Memory B cell (primary cell): ENCODE data around the gene TLR7.

Experiments used
- ATAC-seq: fragments of 150-1000 bp; cut with Tn5 transposase; 2 replicates; pipeline ENCODE4 v1.10.0; 2021; ENCODE audit warnings: low read depth, mild to moderate bottlenecking, moderate library complexity
- DNase-seq, 2 donors: peaks; one replicate each; pipeline ENCODE4 v3.0.0; 2022; ENCODE audit warnings: low spot score in 2 of 2
- H3K27ac Mint-ChIP-seq: one replicate; pipeline ENCODE4 v1.8.0; 2022; ENCODE audit warnings: mild to moderate bottlenecking, moderate library complexity, mixed read lengths
- H3K27me3 Mint-ChIP-seq: one replicate; pipeline ENCODE4 v1.8.0; 2022; ENCODE audit warnings: mixed read lengths
- H3K36me3 Mint-ChIP-seq: one replicate; pipeline ENCODE4 v1.8.0; 2022; ENCODE audit warnings: mild to moderate bottlenecking, mixed read lengths
- H3K4me1 Mint-ChIP-seq: one replicate; pipeline ENCODE4 v1.8.0; 2022; ENCODE audit warnings: mixed read lengths
- H3K4me3 Mint-ChIP-seq: one replicate; pipeline ENCODE4 v1.8.0; 2022; ENCODE audit warnings: mild to moderate bottlenecking, moderate library complexity, mixed read lengths
- H3K9me3 Mint-ChIP-seq: one replicate; pipeline ENCODE4 v1.8.0; 2022; ENCODE audit warnings: mixed read lengths

TLR7 gene

GRCh38 chrX:12874581-12874980, 7.7 kb downstream of the TLR7 start:
- no peak for DNase-seq
- Mint-ChIP-seq H3K27me3 (no peaks in the 10 kb centered on the region), H3K36me3 (peaks cover 9% of the 10 kb centered on the region), H3K9me3 (no peaks in the 10 kb centered on the region), H3K4me1 (peaks cover 21% of the 10 kb centered on the region), H3K4me3 (peak overlapping the region; percentile 3), H3K27ac (peak overlapping the region; percentile 82)
- peak; percentile 46 for ATAC-seq

GRCh38 chrX:12877386-12877785, 10.5 kb downstream of the TLR7 start:
- peaks cover 15% of the 10 kb centered on the region for H3K36me3 Mint-ChIP-seq
- peaks cover 18% of the 10 kb centered on the region for H3K4me1 Mint-ChIP-seq
- H3K27ac Mint-ChIP-seq, result no peak overlapping the region
- DNase-seq (no peak), ATAC-seq (no peak)
- no peaks in the 10 kb centered on the region for H3K27me3 Mint-ChIP-seq
- no peak overlapping the region for H3K4me3 Mint-ChIP-seq
- no peaks in the 10 kb centered on the region for H3K9me3 Mint-ChIP-seq

- Mint-ChIP-seq H3K27ac (peak overlapping the region; percentile 41), H3K36me3 (peaks cover 10% of the 10 kb centered on the region), H3K9me3 (no peaks in the 10 kb centered on the region), H3K4me3 (no peak overlapping the region), H3K4me1 (peaks cover 12% of the 10 kb centered on the region), H3K27me3 (no peaks in the 10 kb centered on the region)
- no peak for DNase-seq
- ATAC-seq, result no peak
Observed at GRCh38 chrX:12878536-12878935, 11.7 kb downstream of the TLR7 start.

GRCh38 chrX:12881914-12882313, 15.0 kb downstream of the TLR7 start:
- peaks cover 26% of the 10 kb centered on the region for H3K36me3 Mint-ChIP-seq
- no peak for ATAC-seq
- H3K9me3 Mint-ChIP-seq, result no peaks in the 10 kb centered on the region
- no peak for DNase-seq
- H3K27me3 Mint-ChIP-seq, result no peaks in the 10 kb centered on the region
- no peak overlapping the region for H3K4me3 Mint-ChIP-seq
- H3K4me1 Mint-ChIP-seq, result peaks cover 8% of the 10 kb centered on the region
- peak overlapping the region; percentile 42 for H3K27ac Mint-ChIP-seq

- no peak for DNase-seq
- no peak overlapping the region for H3K27ac Mint-ChIP-seq
- no peak for ATAC-seq
- no peaks in the 10 kb centered on the region for H3K9me3 Mint-ChIP-seq
- H3K4me3 Mint-ChIP-seq, result no peak overlapping the region
- peaks cover 17% of the 10 kb centered on the region for H3K4me1 Mint-ChIP-seq
- H3K36me3 Mint-ChIP-seq, result peaks cover 28% of the 10 kb centered on the region
- H3K27me3 Mint-ChIP-seq, result no peaks in the 10 kb centered on the region
Observed at GRCh38 chrX:12885508-12885907, 18.6 kb downstream of the TLR7 start.

- Mint-ChIP-seq H3K4me1 (peaks cover 25% of the 10 kb centered on the region), H3K9me3 (no peaks in the 10 kb centered on the region), H3K27me3 (no peaks in the 10 kb centered on the region), H3K36me3 (peaks cover 26% of the 10 kb centered on the region), H3K4me3 (no peak overlapping the region), H3K27ac (no peak overlapping the region)
- DNase-seq, result no peak
- ATAC-seq, result no peak
Observed at GRCh38 chrX:12886545-12886944, 19.7 kb downstream of the TLR7 start.

GRCh38 chrX:12887141-12887540, 20.3 kb downstream of the TLR7 start:
- DNase-seq (no peak), ATAC-seq (no peak)
- H3K27ac Mint-ChIP-seq, result no peak overlapping the region
- H3K36me3 Mint-ChIP-seq, result peaks cover 22% of the 10 kb centered on the region
- no peaks in the 10 kb centered on the region for H3K27me3 Mint-ChIP-seq
- H3K4me1 Mint-ChIP-seq, result peaks cover 24% of the 10 kb centered on the region
- H3K9me3 Mint-ChIP-seq, result no peaks in the 10 kb centered on the region
- no peak overlapping the region for H3K4me3 Mint-ChIP-seq

DNA sequence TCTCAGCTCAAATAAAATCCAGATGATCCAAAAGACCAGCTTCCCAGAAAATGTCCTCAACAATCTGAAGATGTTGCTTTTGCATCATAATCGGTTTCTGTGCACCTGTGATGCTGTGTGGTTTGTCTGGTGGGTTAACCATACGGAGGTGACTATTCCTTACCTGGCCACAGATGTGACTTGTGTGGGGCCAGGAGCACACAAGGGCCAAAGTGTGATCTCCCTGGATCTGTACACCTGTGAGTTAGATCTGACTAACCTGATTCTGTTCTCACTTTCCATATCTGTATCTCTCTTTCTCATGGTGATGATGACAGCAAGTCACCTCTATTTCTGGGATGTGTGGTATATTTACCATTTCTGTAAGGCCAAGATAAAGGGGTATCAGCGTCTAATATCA, 20.9 kb downstream of the TLR7 start:
- Mint-ChIP-seq H3K4me1 (peaks cover 26% of the 10 kb centered on the region), H3K9me3 (no peaks in the 10 kb centered on the region), H3K27ac (peak overlapping the region; percentile 63), H3K27me3 (no peaks in the 10 kb centered on the region), H3K36me3 (peaks cover 21% of the 10 kb centered on the region), H3K4me3 (no peak overlapping the region)
- ATAC-seq (no peak), DNase-seq (no peak)

DNA sequence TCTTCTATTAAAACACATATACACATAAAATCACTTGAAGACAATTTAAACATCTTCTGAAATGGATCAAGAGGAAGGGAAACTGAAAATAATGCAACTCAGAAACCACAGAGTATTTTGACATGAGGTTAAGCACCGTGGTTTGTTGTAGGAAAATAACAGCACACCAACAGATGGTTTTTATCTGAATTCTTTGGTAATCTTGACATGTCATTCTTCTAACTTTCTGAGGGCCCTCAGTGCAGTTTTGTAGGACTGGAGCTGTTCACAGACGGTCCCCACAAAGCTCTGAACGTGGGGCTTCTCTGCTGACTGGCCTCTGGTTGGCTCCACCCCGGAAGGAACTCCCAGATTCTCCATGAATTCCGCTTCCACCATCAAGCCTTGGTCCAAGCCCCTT, 23.6 kb downstream of the TLR7 start:
- Mint-ChIP-seq H3K4me3 (peak overlapping the region; percentile 51), H3K4me1 (peaks cover 35% of the 10 kb centered on the region), H3K27me3 (no peaks in the 10 kb centered on the region), H3K9me3 (no peaks in the 10 kb centered on the region), H3K27ac (peak overlapping the region; percentile 79), H3K36me3 (peaks cover 13% of the 10 kb centered on the region)
- ATAC-seq (peak; percentile 85), DNase-seq (peak in 1 of 2 donors; percentile 4)

GRCh38 chrX:12891171-12891570, 24.3 kb downstream of the TLR7 start:
- peak; percentile 7 for ATAC-seq
- Mint-ChIP-seq H3K27ac (peak overlapping the region; percentile 79), H3K4me3 (peak overlapping the region; percentile 5)

GRCh38 chrX:12891915-12892506, 25.1 kb downstream of the TLR7 start:
- Mint-ChIP-seq H3K27ac (peak overlapping the region; percentile 79), H3K36me3 (peaks cover 2% of the 10 kb centered on the region), H3K4me1 (peaks cover 35% of the 10 kb centered on the region), H3K27me3 (no peaks in the 10 kb centered on the region), H3K9me3 (no peaks in the 10 kb centered on the region), H3K4me3 (peak overlapping the region; percentile 49)
- no peak for ATAC-seq
- no peak for DNase-seq

More at GRCh38 chrX:12891171-12891570, 24.3 kb downstream of the TLR7 start:
- H3K36me3 Mint-ChIP-seq, result peaks cover 7% of the 10 kb centered on the region
- DNase-seq, result no peak
- no peaks in the 10 kb centered on the region for H3K27me3 Mint-ChIP-seq
- H3K9me3 Mint-ChIP-seq, result no peaks in the 10 kb centered on the region
- H3K4me1 Mint-ChIP-seq, result peaks cover 35% of the 10 kb centered on the region

DNA sequence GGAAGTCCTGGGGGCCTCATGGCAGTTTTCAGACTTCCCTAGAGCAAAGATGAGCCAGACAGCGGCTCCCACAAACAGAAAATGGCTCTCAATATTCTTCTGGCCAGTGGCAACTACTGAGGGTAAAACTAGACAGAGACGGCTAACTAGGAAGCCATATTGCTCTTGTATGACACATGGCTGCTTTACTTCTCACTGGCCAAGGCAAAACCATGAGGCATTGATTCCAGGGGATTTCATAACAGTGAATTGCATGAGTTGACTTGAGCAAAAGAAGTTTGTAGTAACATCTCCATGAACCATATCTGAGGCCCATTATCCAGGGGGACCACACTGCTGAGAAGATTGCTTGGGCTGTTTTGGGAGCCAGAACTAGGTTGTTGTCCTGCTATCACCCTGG, 25.8 kb downstream of the TLR7 start:
- Mint-ChIP-seq H3K27ac (peak overlapping the region; percentile 79), H3K36me3 (peaks cover 2% of the 10 kb centered on the region), H3K27me3 (no peaks in the 10 kb centered on the region), H3K4me1 (peaks cover 35% of the 10 kb centered on the region), H3K9me3 (no peaks in the 10 kb centered on the region), H3K4me3 (no peak overlapping the region)
- ATAC-seq, result no peak
- no peak for DNase-seq

DNA sequence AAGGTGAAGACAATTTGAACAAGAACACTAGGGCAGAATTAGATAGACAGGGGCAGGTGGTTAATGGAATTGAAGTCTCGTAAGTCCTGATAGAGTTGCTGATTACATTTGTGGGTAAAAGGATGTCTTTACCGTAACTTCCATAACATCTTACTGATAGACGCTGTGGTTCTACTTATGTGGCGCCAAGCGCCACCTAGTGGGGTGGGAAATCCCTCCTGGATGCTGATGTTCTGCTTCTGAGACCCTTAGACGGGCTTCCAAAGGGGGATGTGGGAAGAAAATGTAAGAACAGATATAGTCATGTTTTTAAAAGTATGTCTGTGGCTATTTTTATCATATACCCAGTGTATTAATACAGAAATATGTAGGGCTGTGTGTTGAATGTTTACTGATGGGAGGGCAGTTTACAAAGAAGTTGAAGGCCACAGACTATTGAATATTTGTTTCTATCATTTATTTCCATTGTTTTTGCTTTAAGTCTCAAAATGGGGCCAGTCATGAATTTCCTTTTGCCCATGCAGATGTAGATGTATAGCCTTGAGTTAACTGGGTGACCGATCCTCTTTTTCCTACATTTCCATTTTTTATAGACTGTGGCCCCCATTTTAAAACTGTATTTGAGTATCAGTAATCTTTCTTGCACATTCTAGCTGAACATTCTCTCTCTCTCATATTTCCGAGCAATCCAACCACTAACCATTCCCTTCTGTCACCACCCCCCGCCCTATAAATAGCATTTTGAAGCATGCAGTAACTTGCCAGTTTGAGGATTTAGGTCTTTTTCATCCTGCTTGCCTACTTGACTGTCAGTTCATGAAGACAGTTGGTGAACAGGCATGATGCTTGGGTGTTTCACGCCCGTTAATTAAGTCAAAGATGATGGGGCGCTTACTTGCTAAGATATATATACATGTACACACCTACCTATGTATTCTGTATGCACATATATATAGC, 27.5 kb downstream of the TLR7 start:
- peak; percentile 26 to 39 for DNase-seq
- peaks cover 29% of the 10 kb centered on the region for H3K4me1 Mint-ChIP-seq

DNA sequence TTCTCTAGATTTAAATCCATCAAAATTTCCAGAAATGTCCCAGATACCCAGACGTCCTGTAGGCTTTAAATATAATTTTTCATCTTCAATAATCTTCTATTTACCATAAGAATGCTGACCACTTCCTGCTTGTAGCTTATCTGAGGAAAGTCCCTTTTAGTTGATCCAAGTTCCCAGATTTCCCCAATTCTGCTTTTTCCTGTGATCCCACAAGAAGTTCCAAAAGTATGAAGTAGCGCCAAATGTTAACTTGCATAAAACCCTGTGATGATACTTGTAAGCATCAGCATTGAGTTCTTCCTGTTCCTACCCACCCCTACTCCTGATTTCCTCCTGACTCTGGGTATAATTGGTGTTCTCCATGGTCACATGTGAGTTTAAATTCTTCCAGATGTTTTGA, 29.0 kb downstream of the TLR7 start:
- DNase-seq (no peak), ATAC-seq (no peak)
- no peaks in the 10 kb centered on the region for H3K36me3 Mint-ChIP-seq
- H3K27ac Mint-ChIP-seq, result no peak overlapping the region
- H3K27me3 Mint-ChIP-seq, result no peaks in the 10 kb centered on the region
- peaks cover 23% of the 10 kb centered on the region for H3K4me1 Mint-ChIP-seq
- H3K9me3 Mint-ChIP-seq, result no peaks in the 10 kb centered on the region
- H3K4me3 Mint-ChIP-seq, result no peak overlapping the region

More for the DNA sequence above, 27.5 kb downstream of the TLR7 start:
- ATAC-seq, result peak; percentile 62
- Mint-ChIP-seq H3K9me3 (no peaks in the 10 kb centered on the region), H3K36me3 (no peaks in the 10 kb centered on the region), H3K27me3 (no peaks in the 10 kb centered on the region), H3K27ac (no peak overlapping the region), H3K4me3 (no peak overlapping the region)
